ENCODE data around the gene RACGAP1. TPM values are rescaled to one million over a fixed set of nuclear protein-coding genes. Genes with fewer than 3 reads are reported as not detected.

Gene RACGAP1
- total RNA-seq, 1 donor from 2014 or later: 144 TPM

DNA sequence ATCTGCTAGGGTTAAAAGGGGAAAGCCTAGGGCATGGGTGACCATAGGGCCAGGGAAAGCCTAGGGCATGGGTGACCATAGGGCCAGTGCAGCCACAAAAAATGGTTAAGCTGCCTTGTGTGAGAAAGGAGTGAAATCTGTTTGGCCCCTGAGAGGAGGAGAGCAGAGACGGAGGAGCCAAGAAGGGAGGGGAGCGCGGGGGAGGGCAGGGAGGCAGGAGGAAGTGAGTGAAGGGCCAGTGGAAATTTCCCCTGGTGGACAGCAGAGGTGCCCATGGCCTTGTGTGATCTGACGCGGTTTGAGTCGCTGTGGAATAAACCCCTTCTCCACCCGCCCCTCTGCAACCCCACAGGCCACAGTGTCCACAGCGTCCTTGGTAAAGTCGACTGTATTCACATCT lies 53.2 kb downstream of the RACGAP1 start:
- intact Hi-C loops (cut with micrococcal nuclease): no loop called here

- intact Hi-C loops (cut with micrococcal nuclease): no loop called here
These were observed 54.2 kb downstream of the RACGAP1 start for GRCh38 chr12:49971141-49971540.

- intact Hi-C loops (cut with micrococcal nuclease): no loop called here
These were observed 54.6 kb downstream of the RACGAP1 start for GRCh38 chr12:49970658-49971057.

DNA sequence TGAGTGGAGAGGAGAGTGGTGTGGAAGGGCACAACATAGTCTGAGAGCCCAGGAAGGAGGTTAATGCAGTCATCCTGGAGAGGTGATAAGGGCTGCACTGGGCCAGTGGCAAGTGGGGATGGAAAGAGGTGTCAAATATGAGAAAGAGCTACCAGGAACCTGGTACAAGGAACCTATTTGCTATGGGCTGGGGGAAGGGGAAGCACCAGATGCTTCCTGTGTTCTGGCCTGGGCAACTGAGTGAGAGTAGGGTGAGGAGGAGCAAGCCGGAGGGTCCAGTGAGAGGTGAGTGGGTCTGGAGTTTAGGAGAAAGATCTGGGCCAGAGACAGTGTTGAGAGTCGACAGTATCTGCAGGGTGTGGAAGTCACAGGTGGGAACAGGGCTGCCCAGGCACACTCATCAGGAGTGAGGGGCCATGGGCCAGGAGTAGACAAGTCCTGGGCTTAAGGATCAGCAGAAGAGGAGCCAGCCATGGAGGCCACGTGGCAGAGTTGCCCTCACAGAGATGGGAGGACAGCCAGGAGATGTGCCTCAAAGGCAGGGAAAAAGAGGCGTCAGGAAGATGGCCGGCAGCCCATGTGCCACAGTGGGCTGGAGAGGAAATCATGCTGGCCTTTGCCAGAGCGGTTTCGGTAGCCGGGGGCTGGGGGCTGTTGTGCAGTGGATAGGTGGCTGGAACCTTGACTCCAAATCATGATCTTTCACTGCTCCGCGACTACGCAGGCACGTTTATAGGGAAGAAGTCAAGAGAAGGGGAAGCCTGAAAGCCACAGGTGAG lies 55.5 kb downstream of the RACGAP1 start:
- intact Hi-C loops (cut with micrococcal nuclease): no loop called here

DNA sequence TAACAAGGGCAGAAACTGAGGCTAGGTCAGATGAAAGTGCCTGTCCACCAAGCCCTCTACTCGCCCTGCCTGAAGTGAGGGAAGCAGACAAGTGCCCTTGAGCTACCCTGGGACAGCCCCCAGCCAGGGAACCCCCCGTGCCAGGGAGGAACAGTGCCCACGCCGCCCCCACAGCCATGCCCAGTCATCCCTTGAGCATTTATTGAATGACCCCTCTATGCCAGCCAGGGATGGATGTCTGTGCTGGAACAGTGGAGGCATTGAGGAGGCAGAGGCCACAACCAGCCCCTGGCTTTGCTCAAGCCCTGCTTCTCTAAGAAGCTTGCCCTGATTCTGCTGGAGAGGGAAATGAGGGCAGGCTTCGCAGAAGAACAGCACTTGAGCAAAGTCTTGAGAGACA lies 56.3 kb downstream of the RACGAP1 start:
- intact Hi-C loops (cut with micrococcal nuclease): no loop called here

GRCh38 chr12:49968471-49968870 lies 56.8 kb downstream of the RACGAP1 start:
- intact Hi-C loops (cut with micrococcal nuclease): no loop called here

- intact Hi-C loops (cut with micrococcal nuclease): loop anchor here (1.0 kb wide), 3 partner anchors 71 to 102 kb away; no protein-coding TSS in a partner anchor
These were observed 57.5 kb downstream of the RACGAP1 start for GRCh38 chr12:49967777-49968250.

DNA sequence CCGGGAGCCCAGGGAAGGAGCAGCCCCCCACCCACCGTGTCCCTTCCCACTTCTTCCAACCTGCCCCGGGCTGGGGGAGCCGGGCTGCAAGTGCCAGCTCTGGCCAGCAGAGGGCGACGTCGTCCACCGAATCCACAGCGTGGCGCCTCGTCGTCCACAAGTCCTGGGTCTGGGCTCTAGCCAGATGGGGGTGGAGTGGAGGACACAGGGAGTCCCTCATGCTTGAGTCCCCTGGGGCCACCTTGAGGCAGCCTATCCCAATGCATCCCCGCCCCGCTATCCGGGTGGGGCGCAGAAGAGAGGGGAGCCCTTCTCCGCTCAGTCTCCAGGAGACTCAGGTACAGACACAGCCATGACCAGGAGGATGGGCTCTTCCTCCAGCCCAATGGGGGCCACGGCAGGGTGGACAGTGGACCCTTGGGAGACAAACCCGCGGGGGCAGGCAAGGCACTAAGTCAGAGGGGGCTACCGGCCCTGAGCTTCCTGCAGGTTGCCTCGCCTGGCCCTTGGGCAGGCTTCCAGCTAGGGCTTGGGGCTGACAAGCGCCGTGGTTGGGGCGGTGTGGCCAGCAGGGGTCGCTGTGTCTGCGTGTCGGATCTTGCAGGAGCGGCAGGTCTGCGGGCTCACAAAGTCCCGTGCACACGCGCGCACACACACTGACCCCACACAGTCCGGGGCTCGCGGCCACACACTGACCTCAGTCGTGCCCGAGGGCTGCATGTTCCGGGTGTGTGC lies 58.1 kb downstream of the RACGAP1 start:
- intact Hi-C loops (cut with micrococcal nuclease): loop anchor here (1.0 kb wide), 3 partner anchors 72 to 103 kb away; no protein-coding TSS in a partner anchor

- intact Hi-C loops (cut with micrococcal nuclease): loop anchor here (1.0 kb wide), 3 partner anchors 73 to 104 kb away; no protein-coding TSS in a partner anchor
These were observed 58.7 kb downstream of the RACGAP1 start for GRCh38 chr12:49966511-49967041.

- intact Hi-C loops (cut with micrococcal nuclease): no loop called here
These were observed 59.5 kb downstream of the RACGAP1 start for GRCh38 chr12:49965836-49966235.

DNA sequence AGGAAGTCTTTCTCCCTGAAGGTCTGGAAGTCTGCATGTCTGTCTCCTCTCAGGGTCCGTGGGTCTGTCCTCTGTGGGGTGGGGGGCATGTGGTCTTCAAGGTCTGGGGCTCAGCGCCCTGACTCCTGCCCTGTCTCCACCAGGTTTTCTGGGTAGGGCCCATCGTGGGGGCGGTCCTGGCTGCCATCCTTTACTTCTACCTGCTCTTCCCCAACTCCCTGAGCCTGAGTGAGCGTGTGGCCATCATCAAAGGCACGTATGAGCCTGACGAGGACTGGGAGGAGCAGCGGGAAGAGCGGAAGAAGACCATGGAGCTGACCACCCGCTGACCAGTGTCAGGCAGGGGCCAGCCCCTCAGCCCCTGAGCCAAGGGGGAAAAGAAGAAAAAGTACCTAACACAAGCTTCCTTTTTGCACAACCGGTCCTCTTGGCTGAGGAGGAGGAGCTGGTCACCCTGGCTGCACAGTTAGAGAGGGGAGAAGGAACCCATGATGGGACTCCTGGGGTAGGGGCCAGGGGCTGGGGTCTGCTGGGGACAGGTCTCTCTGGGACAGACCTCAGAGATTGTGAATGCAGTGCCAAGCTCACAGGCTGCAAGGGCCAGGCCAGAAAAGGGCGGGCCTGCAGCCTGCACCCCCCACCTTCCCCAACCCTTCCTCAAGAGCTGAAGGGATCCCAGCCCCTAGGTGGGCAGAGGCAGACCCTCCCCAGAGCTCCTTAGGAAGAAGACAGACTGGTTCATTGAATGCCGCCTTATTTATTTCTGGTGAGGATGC lies 60.3 kb downstream of the RACGAP1 start:
- intact Hi-C loops (cut with micrococcal nuclease): no loop called here

GRCh38 chr12:49963976-49964815 lies 61.1 kb downstream of the RACGAP1 start:
- intact Hi-C loops (cut with micrococcal nuclease): no loop called here

GRCh38 chr12:49962861-49963765 lies 62.2 kb downstream of the RACGAP1 start:
- intact Hi-C loops (cut with micrococcal nuclease): no loop called here

- intact Hi-C loops (cut with micrococcal nuclease): no loop called here
These were observed 63.1 kb downstream of the RACGAP1 start for GRCh38 chr12:49961993-49962764.

- intact Hi-C loops (cut with micrococcal nuclease): no loop called here
These were observed 64.0 kb downstream of the RACGAP1 start, which contains the start of gene AQP5 for GRCh38 chr12:49961111-49961922. AQP5 (plus strand) TSS chr12:49961872; CDS start chr12:49962018, 146 bp downstream.

- intact Hi-C loops (cut with micrococcal nuclease): no loop called here
These were observed 64.7 kb downstream of the RACGAP1 start for GRCh38 chr12:49960474-49961110.

Data from T-helper 2 cell treated with Interferon-gamma antibody and Interleukin-4, amounts not matched to agents 100 ng/mL and 5 ng/mL, for 36 hours (primary cell).